Measurements from ENCODE around the gene HSPE1.
"Not testable (repeated sequence)": the region's sequence is repeated elsewhere in the genome, so short reads cannot be mapped to it uniquely, and the experiment has no call there.

HSPE1 gene

GRCh38 chr2:197498937-197499593 is 1.1 kb upstream of the HSPE1 start:
- DNase-seq = peak; percentile 36

GRCh38 chr2:197500503-197501131 is 438 bp downstream of the HSPE1 start:
- DNase-seq = no peak

- DNase-seq = no peak
These were observed 2.0 kb downstream of the HSPE1 start for GRCh38 chr2:197502201-197502600.

GRCh38 chr2:197502685-197503084 is 2.5 kb downstream of the HSPE1 start:
- no peak for DNase-seq

- DNase-seq = no peak
These were observed 3.8 kb downstream of the HSPE1 start for GRCh38 chr2:197504000-197504399.

GRCh38 chr2:197504512-197504911 is 4.3 kb downstream of the HSPE1 start:
- DNase-seq = no peak

GRCh38 chr2:197506658-197507057 is 6.5 kb downstream of the HSPE1 start:
- no peak for DNase-seq

GRCh38 chr2:197513915-197514314 is 13.7 kb downstream of the HSPE1 start:
- DNase-seq = no peak

GRCh38 chr2:197514754-197515153 is 14.6 kb downstream of the HSPE1 start:
- DNase-seq = no peak

GRCh38 chr2:197515315-197515738 is 15.1 kb downstream of the HSPE1 start:
- no peak for DNase-seq

GRCh38 chr2:197515739-197516392 is 15.7 kb downstream of the HSPE1 start, which contains the start of gene MOB4:
Gene MOB4 (plus strand): TSS chr2:197516066. CDS start chr2:197516087, 21 bp downstream.
- peak; percentile 94 for DNase-seq

- no peak for DNase-seq
These were observed 16.2 kb downstream of the HSPE1 start for GRCh38 chr2:197516393-197516761.

- DNase-seq = no peak
These were observed 17.0 kb downstream of the HSPE1 start for GRCh38 chr2:197517150-197517549.

GRCh38 chr2:197538412-197538811 is 38.2 kb downstream of the HSPE1 start:
- DNase-seq = no peak

- no peak for DNase-seq
These were observed 39.6 kb downstream of the HSPE1 start for GRCh38 chr2:197539734-197540133.

GRCh38 chr2:197543206-197543605 is 43.0 kb downstream of the HSPE1 start:
- no peak for DNase-seq

- DNase-seq = no peak
These were observed 47.2 kb downstream of the HSPE1 start for GRCh38 chr2:197547163-197547900.

GRCh38 chr2:197548582-197548981 is 48.4 kb downstream of the HSPE1 start:
- DNase-seq = no peak

GRCh38 chr2:197551260-197551659 is 51.1 kb downstream of the HSPE1 start:
- not testable (repeated sequence) for DNase-seq
